ENCODE results near the gene LYPLAL1.

- no peak for TF ChIP-seq JUN (CRISPR knock-in tag; IDR thresholded peaks at IDR 0.05)
- TF ChIP-seq CTCF (IDR thresholded peaks at IDR 0.05) = no peak
- TF ChIP-seq, protein P1, sequence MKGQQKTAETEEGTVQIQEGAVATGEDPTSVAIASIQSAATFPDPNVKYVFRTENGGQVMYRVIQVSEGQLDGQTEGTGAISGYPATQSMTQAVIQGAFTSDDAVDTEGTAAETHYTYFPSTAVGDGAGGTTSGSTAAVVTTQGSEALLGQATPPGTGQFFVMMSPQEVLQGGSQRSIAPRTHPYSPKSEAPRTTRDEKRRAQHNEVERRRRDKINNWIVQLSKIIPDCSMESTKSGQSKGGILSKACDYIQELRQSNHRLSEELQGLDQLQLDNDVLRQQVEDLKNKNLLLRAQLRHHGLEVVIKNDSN (CRISPR knock-in tag; IDR thresholded peaks at IDR 0.05) = no peak
- TF ChIP-seq KAT7 (CRISPR knock-in tag; IDR thresholded peaks at IDR 0.05; ENCODE audit: borderline replicate concordance) = no peak
- no peak for TF ChIP-seq EMX1 (CRISPR knock-in tag; IDR thresholded peaks at IDR 0.05)
Measured at GRCh38 chr1:219125342-219125741, 48.3 kb upstream of the LYPLAL1 start.

Data from WTC11 (cell line).